ENCODE data around the gene ZMYND8.
"Not testable (repeated sequence)": the region's sequence is repeated elsewhere in the genome, so short reads cannot be mapped to it uniquely, and the experiment has no call there.

The ZMYND8 gene

GRCh38 chr20:47356526-47357295 lies at the start of gene ZMYND8:
ZMYND8 (minus strand) TSS chr20:47356699; CDS start chr20:47356670, 29 bp downstream.
- H3K9ac ChIP-seq (ENCODE audit: low read length): peak within 1 kb of the TSS; percentile 90
- H3K4me1 ChIP-seq (ENCODE audit: control insufficient read depth, insufficient read depth, low read length): peaks cover 99% of the 10 kb centered on the region
- H3K36me3 ChIP-seq (ENCODE audit: control insufficient read depth, insufficient read depth, low read length, severe bottlenecking): no peaks in the 10 kb centered on the region
- H3K9me3 ChIP-seq (ENCODE audit: control insufficient read depth, low read length): no peaks in the 10 kb centered on the region
- peak; percentile 86 for DNase-seq (ENCODE audit: low read depth)
- H3K4me3 ChIP-seq (ENCODE audit: low read length): peak within 1 kb of the TSS; percentile 73
- H3K27me3 ChIP-seq (replicated peaks; ENCODE audit: control insufficient read depth, insufficient read depth, low read length): no peaks in the 10 kb centered on the region

GRCh38 chr20:47405775-47406325 lies 49.4 kb upstream of the ZMYND8 start:
- no peaks in the 10 kb centered on the region for H3K36me3 ChIP-seq (ENCODE audit: control insufficient read depth, insufficient read depth, low read length, severe bottlenecking)
- no peak overlapping the region for H3K4me3 ChIP-seq (ENCODE audit: low read length)
- peaks cover 4% of the 10 kb centered on the region for H3K4me1 ChIP-seq (ENCODE audit: control insufficient read depth, insufficient read depth, low read length)
- no peaks in the 10 kb centered on the region for H3K27me3 ChIP-seq (replicated peaks; ENCODE audit: control insufficient read depth, insufficient read depth, low read length)
- H3K9ac ChIP-seq (ENCODE audit: low read length): no peak overlapping the region
- H3K9me3 ChIP-seq (ENCODE audit: control insufficient read depth, low read length): no peaks in the 10 kb centered on the region
- no peak for DNase-seq (ENCODE audit: low read depth)

GRCh38 chr20:47400685-47401084 lies 44.2 kb upstream of the ZMYND8 start:
- Histone ChIP-seq H3K36me3 (ENCODE audit: control insufficient read depth, insufficient read depth, low read length, severe bottlenecking) (no peaks in the 10 kb centered on the region), H3K4me3 (ENCODE audit: low read length) (no peak overlapping the region), H3K4me1 (ENCODE audit: control insufficient read depth, insufficient read depth, low read length) (no peaks in the 10 kb centered on the region), H3K9ac (ENCODE audit: low read length) (no peak overlapping the region), H3K9me3 (ENCODE audit: control insufficient read depth, low read length) (no peaks in the 10 kb centered on the region), H3K27me3 (replicated peaks; ENCODE audit: control insufficient read depth, insufficient read depth, low read length) (no peaks in the 10 kb centered on the region)
- no peak for DNase-seq (ENCODE audit: low read depth)

GRCh38 chr20:47397652-47398301 lies 41.3 kb upstream of the ZMYND8 start:
- Histone ChIP-seq H3K36me3 (ENCODE audit: control insufficient read depth, insufficient read depth, low read length, severe bottlenecking) (no peaks in the 10 kb centered on the region), H3K27me3 (replicated peaks; ENCODE audit: control insufficient read depth, insufficient read depth, low read length) (no peaks in the 10 kb centered on the region), H3K4me3 (ENCODE audit: low read length) (no peak overlapping the region), H3K9ac (ENCODE audit: low read length) (no peak overlapping the region), H3K9me3 (ENCODE audit: control insufficient read depth, low read length) (no peaks in the 10 kb centered on the region), H3K4me1 (ENCODE audit: control insufficient read depth, insufficient read depth, low read length) (peaks cover 7% of the 10 kb centered on the region)
- no peak for DNase-seq (ENCODE audit: low read depth)

GRCh38 chr20:47396762-47397476 lies 40.4 kb upstream of the ZMYND8 start:
- no peaks in the 10 kb centered on the region for H3K9me3 ChIP-seq (ENCODE audit: control insufficient read depth, low read length)
- no peak overlapping the region for H3K9ac ChIP-seq (ENCODE audit: low read length)
- no peaks in the 10 kb centered on the region for H3K27me3 ChIP-seq (replicated peaks; ENCODE audit: control insufficient read depth, insufficient read depth, low read length)
- no peaks in the 10 kb centered on the region for H3K36me3 ChIP-seq (ENCODE audit: control insufficient read depth, insufficient read depth, low read length, severe bottlenecking)
- H3K4me3 ChIP-seq (ENCODE audit: low read length): no peak overlapping the region
- DNase-seq (ENCODE audit: low read depth): no peak
- peaks cover 13% of the 10 kb centered on the region for H3K4me1 ChIP-seq (ENCODE audit: control insufficient read depth, insufficient read depth, low read length)

- not testable (repeated sequence) for H3K27me3 ChIP-seq (replicated peaks; ENCODE audit: control insufficient read depth, insufficient read depth, low read length); DNase-seq (ENCODE audit: low read depth); H3K9ac ChIP-seq (ENCODE audit: low read length); H3K36me3 ChIP-seq (ENCODE audit: control insufficient read depth, insufficient read depth, low read length, severe bottlenecking); H3K4me3 ChIP-seq (ENCODE audit: low read length); H3K9me3 ChIP-seq (ENCODE audit: control insufficient read depth, low read length)
- peaks cover 13% of the 10 kb centered on the region for H3K4me1 ChIP-seq (ENCODE audit: control insufficient read depth, insufficient read depth, low read length)
Measured at GRCh38 chr20:47393796-47394514, 37.5 kb upstream of the ZMYND8 start.

- H3K27me3 ChIP-seq (replicated peaks; ENCODE audit: control insufficient read depth, insufficient read depth, low read length): no peaks in the 10 kb centered on the region
- peak overlapping the region; percentile 55 for H3K4me3 ChIP-seq (ENCODE audit: low read length)
- peaks cover 13% of the 10 kb centered on the region for H3K4me1 ChIP-seq (ENCODE audit: control insufficient read depth, insufficient read depth, low read length)
- H3K9ac ChIP-seq (ENCODE audit: low read length): peak overlapping the region; percentile 74
- H3K36me3 ChIP-seq (ENCODE audit: control insufficient read depth, insufficient read depth, low read length, severe bottlenecking): no peaks in the 10 kb centered on the region
- DNase-seq (ENCODE audit: low read depth): no peak
- no peaks in the 10 kb centered on the region for H3K9me3 ChIP-seq (ENCODE audit: control insufficient read depth, low read length)
Measured at GRCh38 chr20:47392721-47393073, 36.2 kb upstream of the ZMYND8 start.

- H3K36me3 ChIP-seq (ENCODE audit: control insufficient read depth, insufficient read depth, low read length, severe bottlenecking): no peaks in the 10 kb centered on the region
- peak overlapping the region; percentile 74 for H3K9ac ChIP-seq (ENCODE audit: low read length)
- no peaks in the 10 kb centered on the region for H3K9me3 ChIP-seq (ENCODE audit: control insufficient read depth, low read length)
- peak; percentile 94 for DNase-seq (ENCODE audit: low read depth)
- no peaks in the 10 kb centered on the region for H3K27me3 ChIP-seq (replicated peaks; ENCODE audit: control insufficient read depth, insufficient read depth, low read length)
- peaks cover 13% of the 10 kb centered on the region for H3K4me1 ChIP-seq (ENCODE audit: control insufficient read depth, insufficient read depth, low read length)
- peak overlapping the region; percentile 55 for H3K4me3 ChIP-seq (ENCODE audit: low read length)
Measured at GRCh38 chr20:47392015-47392720, 35.7 kb upstream of the ZMYND8 start.

- DNase-seq (ENCODE audit: low read depth): no peak
- H3K27me3 ChIP-seq (replicated peaks; ENCODE audit: control insufficient read depth, insufficient read depth, low read length): no peaks in the 10 kb centered on the region
- H3K4me3 ChIP-seq (ENCODE audit: low read length): no peak overlapping the region
- H3K9ac ChIP-seq (ENCODE audit: low read length): no peak overlapping the region
- H3K9me3 ChIP-seq (ENCODE audit: control insufficient read depth, low read length): no peaks in the 10 kb centered on the region
- H3K4me1 ChIP-seq (ENCODE audit: control insufficient read depth, insufficient read depth, low read length): peaks cover 13% of the 10 kb centered on the region
- H3K36me3 ChIP-seq (ENCODE audit: control insufficient read depth, insufficient read depth, low read length, severe bottlenecking): no peaks in the 10 kb centered on the region
Measured at GRCh38 chr20:47391276-47392010, 34.9 kb upstream of the ZMYND8 start.

GRCh38 chr20:47389867-47390347 lies 33.4 kb upstream of the ZMYND8 start:
- Histone ChIP-seq H3K4me3 (ENCODE audit: low read length) (no peak overlapping the region), H3K27me3 (replicated peaks; ENCODE audit: control insufficient read depth, insufficient read depth, low read length) (no peaks in the 10 kb centered on the region), H3K9me3 (ENCODE audit: control insufficient read depth, low read length) (no peaks in the 10 kb centered on the region), H3K36me3 (ENCODE audit: control insufficient read depth, insufficient read depth, low read length, severe bottlenecking) (no peaks in the 10 kb centered on the region), H3K9ac (ENCODE audit: low read length) (no peak overlapping the region), H3K4me1 (ENCODE audit: control insufficient read depth, insufficient read depth, low read length) (peaks cover 13% of the 10 kb centered on the region)
- peak; percentile 55 for DNase-seq (ENCODE audit: low read depth)
